ENCODE measurements around the gene KCNK17.
A peak's percentile ranks its signal among the peaks of the same experiment; 100 is the strongest.

KCNK17 gene

GRCh38 chr6:39266375-39266774 is 47.8 kb downstream of the KCNK17 start:
- DNase-seq = no peak

GRCh38 chr6:39263303-39264037 is 50.7 kb downstream of the KCNK17 start:
- peak; percentile 64 for DNase-seq

- DNase-seq = no peak
Observed at GRCh38 chr6:39261751-39262150, 52.5 kb downstream of the KCNK17 start.

- no peak for DNase-seq
Observed at GRCh38 chr6:39260953-39261352, 53.3 kb downstream of the KCNK17 start.

GRCh38 chr6:39260456-39260855 is 53.8 kb downstream of the KCNK17 start:
- no peak for DNase-seq

- peak; percentile 8 for DNase-seq
Observed at GRCh38 chr6:39256294-39256940, 57.8 kb downstream of the KCNK17 start.

GRCh38 chr6:39254999-39255535 is 59.2 kb downstream of the KCNK17 start:
- DNase-seq = no peak

GRCh38 chr6:39251406-39251805 is 62.8 kb downstream of the KCNK17 start:
- DNase-seq = no peak

GRCh38 chr6:39250507-39250906 is 63.7 kb downstream of the KCNK17 start:
- DNase-seq = no peak

- no peak for DNase-seq
Observed at GRCh38 chr6:39249278-39249677, 64.9 kb downstream of the KCNK17 start.

Data from RPMI8226 (cell line).